SK-N-SH (cell line): Measurements from ENCODE around the gene RARS1. TPM values are rescaled to one million over a fixed set of nuclear protein-coding genes. Genes with fewer than 3 reads are reported as not detected.

Experiments used
- CTCF ChIA-PET: fragments of 300-600, 350-600 bp; formaldehyde crosslinking; extraction: SDS; loops from one replicate; lab custom pipeline; 2021; lab: Yijun Ruan, JAX
- POLR2A ChIA-PET: fragments of 350-600 bp; sonication (Branson Sonifier 250); formaldehyde crosslinking; extraction: SDS; loops from one replicate; lab custom pipeline; 2020; ENCODE audit warnings: antibody characterized with exemption, inconsistent platforms; lab: Yijun Ruan, JAX
- DNase-seq: peaks from one replicate; pipeline ENCODE4 v3.0.0; 2012
- H2AFZ ChIP-seq: fragments of 200-600 bp; sonication (generic); 2 replicates; pipeline ENCODE4 v1.8.1; 2016; ENCODE audit warnings: antibody characterized with exemption, mild to moderate bottlenecking, low read depth
- H3F3A ChIP-seq: fragments of 200-600 bp; sonication (generic); replicated peaks from 2 replicates; pipeline ENCODE3; 2016; ENCODE audit warnings: antibody characterized with exemption, mild to moderate bottlenecking; ENCODE audit not compliant: insufficient read depth
- H3K27ac ChIP-seq, 2 experiments: fragments of 200-500 bp in 1 of 2; fragments of 200-600 bp in 1 of 2; sonication (Bioruptor generic) in 1 of 2; sonication (generic), shearing (Covaris generic) in 1 of 2; 2 replicates each; pipeline versions ENCODE4 v1.5.1 to v1.6.1; 2014 to 2016; ENCODE audit warnings: low read depth in 2 of 2, inconsistent platforms in 1 of 2, low read length in 1 of 2, mild to moderate bottlenecking in 1 of 2, mixed read lengths in 1 of 2
- H3K27me3 ChIP-seq: fragments of 200-600 bp; sonication (generic), shearing (Covaris generic); 2 replicates; pipeline ENCODE4 v1.6.1; 2016; ENCODE audit warnings: mixed run types; ENCODE audit not compliant: insufficient read depth
- H3K36me3 ChIP-seq, 2 experiments: fragments of 200-500 bp in 1 of 2; fragments of 200-600 bp in 1 of 2; sonication (Bioruptor generic) in 1 of 2; sonication (generic) in 1 of 2; replicated peaks in 1 of 2; 2 replicates each; pipeline versions ENCODE3 to v1.5.1; 2014 to 2016; ENCODE audit warnings: low read length in 1 of 2, mild to moderate bottlenecking in 1 of 2; ENCODE audit not compliant: insufficient read depth in 2 of 2, control insufficient read depth in 1 of 2
- H3K4me1 ChIP-seq, 2 experiments: fragments of 200-500 bp in 1 of 2; fragments of 200-600 bp in 1 of 2; sonication (Bioruptor generic) in 1 of 2; sonication (generic), shearing (Covaris generic) in 1 of 2; 2 replicates each; pipeline versions ENCODE4 v1.5.1 to v1.6.1; 2014 to 2016; ENCODE audit warnings: low read depth in 1 of 2, low read length in 1 of 2, mixed run types in 1 of 2; ENCODE audit not compliant: insufficient read depth in 2 of 2, control insufficient read depth in 1 of 2
- H3K4me2 ChIP-seq: fragments of 200-600 bp; sonication (generic), shearing (Covaris generic); 2 replicates; pipeline ENCODE4 v1.6.1; 2017; ENCODE audit warnings: mixed run types
- H3K4me3 ChIP-seq, 2 experiments: fragments of 200-500 bp in 1 of 2; fragments of 200-600 bp in 1 of 2; sonication (Bioruptor generic) in 1 of 2; sonication (generic), shearing (Covaris generic) in 1 of 2; 2 replicates each; pipeline versions ENCODE4 v1.5.1 to v1.8.1; 2014 to 2016; ENCODE audit warnings: low read depth in 2 of 2, inconsistent platforms in 1 of 2, low read length in 1 of 2, mild to moderate bottlenecking in 1 of 2, mixed read lengths in 1 of 2, moderate library complexity in 1 of 2
- H3K79me2 ChIP-seq: fragments of 200-600 bp; sonication (generic); 2 replicates; pipeline ENCODE4 v1.8.1; 2017; ENCODE audit warnings: mild to moderate bottlenecking; ENCODE audit not compliant: insufficient read depth
- H3K9ac ChIP-seq: fragments of 200-600 bp; sonication (generic); 2 replicates; pipeline ENCODE4 v1.6.1; 2017; ENCODE audit warnings: mixed run types
- H3K9me2 ChIP-seq: fragments of 200-600 bp; sonication (generic); 2 replicates; pipeline ENCODE4 v1.6.1; 2017; ENCODE audit warnings: mixed run types
- H3K9me3 ChIP-seq: fragments of 200-600 bp; sonication (generic); 2 replicates; pipeline ENCODE4 v1.6.1; 2017; ENCODE audit warnings: mixed run types, mild to moderate bottlenecking, moderate library complexity
- H4K20me1 ChIP-seq: fragments of 200-600 bp; sonication (generic); 2 replicates; pipeline ENCODE4 v1.6.1; 2017; ENCODE audit warnings: mild to moderate bottlenecking, mixed run types; ENCODE audit not compliant: insufficient read depth
- ELF1 ChIP-seq: IDR thresholded peaks from 2 replicates; pipeline ENCODE4 v1.4.0; 2012
- EP300 ChIP-seq, 2 experiments: IDR thresholded peaks; 2 replicates each; pipeline versions ENCODE4 v1.4.0 to v1.6.1; 2012; ENCODE audit warnings: borderline replicate concordance in 1 of 2, low read depth in 1 of 2, low read length in 1 of 2
- EZH2phosphoT487 ChIP-seq: fragments of 200-600 bp; sonication (generic); IDR thresholded peaks from 2 replicates; pipeline ENCODE4 v1.6.1; 2017; ENCODE audit warnings: low read depth, mixed run types, mild to moderate bottlenecking, antibody characterized with exemption, moderate library complexity, borderline replicate concordance
- FOXJ3 ChIP-seq: sonication (generic); formaldehyde crosslinking; IDR thresholded peaks from 2 replicates; pipeline ENCODE4 v1.5.1; 2020; ENCODE audit warnings: mild to moderate bottlenecking, missing genetic modification reagents
- FOXM1 ChIP-seq: IDR thresholded peaks from 2 replicates; pipeline ENCODE4 v1.4.0; 2012; ENCODE audit warnings: low read depth, mild to moderate bottlenecking
- GABPA ChIP-seq: IDR thresholded peaks from 2 replicates; pipeline ENCODE4 v1.4.0; 2012; ENCODE audit warnings: low read depth, mild to moderate bottlenecking
- MXI1 ChIP-seq: IDR thresholded peaks from 2 replicates; pipeline ENCODE4 v1.6.1; 2012; ENCODE audit warnings: mild to moderate bottlenecking, low read depth, low read length, improper control_type of control experiment
- NFIC ChIP-seq: IDR thresholded peaks from 2 replicates; pipeline ENCODE4 v1.4.0; 2012; ENCODE audit warnings: borderline replicate concordance
- POLR2AphosphoS5 ChIP-seq: IDR thresholded peaks from 2 replicates; pipeline ENCODE4 v1.6.1; 2012; ENCODE audit warnings: low read depth, low read length
- RCOR1 ChIP-seq: fragments of 150-350 bp; IDR thresholded peaks from 2 replicates; pipeline ENCODE4 v1.6.1; 2017; ENCODE audit warnings: antibody characterized with exemption, low read length
- RFX5 ChIP-seq: IDR thresholded peaks from 2 replicates; pipeline ENCODE4 v1.6.1; 2012; ENCODE audit warnings: mild to moderate bottlenecking, improper control_type of control experiment, low read length
- TCF12 ChIP-seq: IDR thresholded peaks from 2 replicates; pipeline ENCODE4 v1.4.0; 2012
- TEAD4 ChIP-seq: IDR thresholded peaks from 2 replicates; pipeline ENCODE4 v1.4.0; 2012; ENCODE audit warnings: mild to moderate bottlenecking, borderline replicate concordance; ENCODE audit not compliant: insufficient read depth
- WGBS: methylation state at CpG from one replicate; pipeline ENCODE4 v1.1.6; 2017; ENCODE audit warnings: low lambda C conversion rate; 5-methylcytosine and 5-hydroxymethylcytosine counted together
- polyA plus RNA-seq, 3 experiments: library from polyadenylated mRNA; depleted of rRNA; stranded (reverse); fragments of >200 nt; gene quantifications; 2 replicates each; pipeline ENCODE4 v1.2.3, GENCODE V29; 2012
- TF ChIP-seq, protein P1 (sequence below): fragments of 150-350 bp; IDR thresholded peaks from 2 replicates; pipeline ENCODE4 v1.6.1; 2017; ENCODE audit warnings: antibody characterized with exemption, low read length, low read depth, borderline replicate concordance
- TF ChIP-seq, protein P2 (sequence below): fragments of 150-350 bp; IDR thresholded peaks from 2 replicates; pipeline ENCODE4 v1.6.1; 2016; ENCODE audit warnings: mild to moderate bottlenecking, low read depth, low read length
- TF ChIP-seq, protein P3 (sequence below): IDR thresholded peaks from 2 replicates; pipeline ENCODE4 v1.4.0; 2012; ENCODE audit warnings: low read depth
- TF ChIP-seq, protein P4 (sequence below): IDR thresholded peaks from 2 replicates; pipeline ENCODE4 v1.6.1; 2012; ENCODE audit warnings: mild to moderate bottlenecking, low read depth, low read length, moderate library complexity
- TF ChIP-seq, protein P5 (sequence below): IDR thresholded peaks from 2 replicates; pipeline ENCODE4; 2012

RARS1 gene
- polyA plus RNA-seq, 1 of the 3 experiments (the other 2 are of a cell fraction): 53.5 TPM

DNA sequence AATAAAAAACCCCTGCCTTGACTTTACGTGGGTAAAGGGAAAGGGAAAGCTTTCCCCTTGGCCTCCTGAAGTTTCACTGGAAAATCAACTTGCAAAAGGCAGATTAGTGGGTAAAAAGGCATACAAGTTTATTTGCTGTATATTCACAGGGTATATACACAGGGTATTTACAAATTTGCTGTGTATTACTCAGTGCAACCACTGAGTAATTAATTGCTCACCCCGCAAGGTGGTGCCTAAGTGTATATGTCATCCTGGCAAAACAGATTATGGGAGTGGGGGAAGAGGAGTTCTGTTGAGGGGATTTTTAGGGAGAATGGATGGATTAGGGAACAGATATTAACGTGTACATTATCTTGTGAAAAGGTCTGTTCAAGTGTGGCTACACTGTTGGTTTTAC, 7.1 kb upstream of the RARS1 start:
- Histone ChIP-seq H2AFZ (no peak overlapping the region), H3F3A (no peaks in the 10 kb centered on the region), H4K20me1 (no peaks in the 10 kb centered on the region), H3K4me2 (no peak overlapping the region), H3K9me3 (no peaks in the 10 kb centered on the region), H3K36me3 (no peaks in the 10 kb centered on the region), H3K79me2 (no peaks in the 10 kb centered on the region), H3K27me3 (no peaks in the 10 kb centered on the region), H3K4me1 (peaks cover 0 to 8% of the 10 kb centered on the region in 2 experiments; a peak in 1 of 4 replicates), H3K27ac (no peak overlapping the region), H3K9me2 (no peaks in the 10 kb centered on the region), H3K9ac (no peak overlapping the region), H3K4me3 (no peak overlapping the region)
- 90% methylated on average over 3 of the region's 3 CpGs for WGBS
- ChIA-PET CTCF (no interaction called here), POLR2A (no interaction called here)
- TF ChIP-seq EZH2phosphoT487 (no peak), NFIC (no peak), RFX5 (no peak), FOXM1 (no peak), EP300 (IDR thresholded peaks at IDR 0.05; ENCODE audit: borderline replicate concordance in 1 of 2, low read depth in 1 of 2, low read length in 1 of 2) (no peak), RCOR1 (no peak), GABPA (no peak), FOXJ3 (CRISPR knock-in tag) (no peak), MXI1 (no peak), ELF1 (no peak), POLR2AphosphoS5 (no peak), TEAD4 (no peak), TCF12 (no peak)
- TF ChIP-seq, protein P1, sequence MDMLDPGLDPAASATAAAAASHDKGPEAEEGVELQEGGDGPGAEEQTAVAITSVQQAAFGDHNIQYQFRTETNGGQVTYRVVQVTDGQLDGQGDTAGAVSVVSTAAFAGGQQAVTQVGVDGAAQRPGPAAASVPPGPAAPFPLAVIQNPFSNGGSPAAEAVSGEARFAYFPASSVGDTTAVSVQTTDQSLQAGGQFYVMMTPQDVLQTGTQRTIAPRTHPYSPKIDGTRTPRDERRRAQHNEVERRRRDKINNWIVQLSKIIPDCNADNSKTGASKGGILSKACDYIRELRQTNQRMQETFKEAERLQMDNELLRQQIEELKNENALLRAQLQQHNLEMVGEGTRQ: no peak
- TF ChIP-seq, protein P2, sequence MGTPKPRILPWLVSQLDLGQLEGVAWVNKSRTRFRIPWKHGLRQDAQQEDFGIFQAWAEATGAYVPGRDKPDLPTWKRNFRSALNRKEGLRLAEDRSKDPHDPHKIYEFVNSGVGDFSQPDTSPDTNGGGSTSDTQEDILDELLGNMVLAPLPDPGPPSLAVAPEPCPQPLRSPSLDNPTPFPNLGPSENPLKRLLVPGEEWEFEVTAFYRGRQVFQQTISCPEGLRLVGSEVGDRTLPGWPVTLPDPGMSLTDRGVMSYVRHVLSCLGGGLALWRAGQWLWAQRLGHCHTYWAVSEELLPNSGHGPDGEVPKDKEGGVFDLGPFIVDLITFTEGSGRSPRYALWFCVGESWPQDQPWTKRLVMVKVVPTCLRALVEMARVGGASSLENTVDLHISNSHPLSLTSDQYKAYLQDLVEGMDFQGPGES: no peak
- TF ChIP-seq, protein P3, sequence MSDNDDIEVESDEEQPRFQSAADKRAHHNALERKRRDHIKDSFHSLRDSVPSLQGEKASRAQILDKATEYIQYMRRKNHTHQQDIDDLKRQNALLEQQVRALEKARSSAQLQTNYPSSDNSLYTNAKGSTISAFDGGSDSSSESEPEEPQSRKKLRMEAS: no peak
- TF ChIP-seq, protein P4, sequence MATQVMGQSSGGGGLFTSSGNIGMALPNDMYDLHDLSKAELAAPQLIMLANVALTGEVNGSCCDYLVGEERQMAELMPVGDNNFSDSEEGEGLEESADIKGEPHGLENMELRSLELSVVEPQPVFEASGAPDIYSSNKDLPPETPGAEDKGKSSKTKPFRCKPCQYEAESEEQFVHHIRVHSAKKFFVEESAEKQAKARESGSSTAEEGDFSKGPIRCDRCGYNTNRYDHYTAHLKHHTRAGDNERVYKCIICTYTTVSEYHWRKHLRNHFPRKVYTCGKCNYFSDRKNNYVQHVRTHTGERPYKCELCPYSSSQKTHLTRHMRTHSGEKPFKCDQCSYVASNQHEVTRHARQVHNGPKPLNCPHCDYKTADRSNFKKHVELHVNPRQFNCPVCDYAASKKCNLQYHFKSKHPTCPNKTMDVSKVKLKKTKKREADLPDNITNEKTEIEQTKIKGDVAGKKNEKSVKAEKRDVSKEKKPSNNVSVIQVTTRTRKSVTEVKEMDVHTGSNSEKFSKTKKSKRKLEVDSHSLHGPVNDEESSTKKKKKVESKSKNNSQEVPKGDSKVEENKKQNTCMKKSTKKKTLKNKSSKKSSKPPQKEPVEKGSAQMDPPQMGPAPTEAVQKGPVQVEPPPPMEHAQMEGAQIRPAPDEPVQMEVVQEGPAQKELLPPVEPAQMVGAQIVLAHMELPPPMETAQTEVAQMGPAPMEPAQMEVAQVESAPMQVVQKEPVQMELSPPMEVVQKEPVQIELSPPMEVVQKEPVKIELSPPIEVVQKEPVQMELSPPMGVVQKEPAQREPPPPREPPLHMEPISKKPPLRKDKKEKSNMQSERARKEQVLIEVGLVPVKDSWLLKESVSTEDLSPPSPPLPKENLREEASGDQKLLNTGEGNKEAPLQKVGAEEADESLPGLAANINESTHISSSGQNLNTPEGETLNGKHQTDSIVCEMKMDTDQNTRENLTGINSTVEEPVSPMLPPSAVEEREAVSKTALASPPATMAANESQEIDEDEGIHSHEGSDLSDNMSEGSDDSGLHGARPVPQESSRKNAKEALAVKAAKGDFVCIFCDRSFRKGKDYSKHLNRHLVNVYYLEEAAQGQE: no peak
- TF ChIP-seq, protein P5, sequence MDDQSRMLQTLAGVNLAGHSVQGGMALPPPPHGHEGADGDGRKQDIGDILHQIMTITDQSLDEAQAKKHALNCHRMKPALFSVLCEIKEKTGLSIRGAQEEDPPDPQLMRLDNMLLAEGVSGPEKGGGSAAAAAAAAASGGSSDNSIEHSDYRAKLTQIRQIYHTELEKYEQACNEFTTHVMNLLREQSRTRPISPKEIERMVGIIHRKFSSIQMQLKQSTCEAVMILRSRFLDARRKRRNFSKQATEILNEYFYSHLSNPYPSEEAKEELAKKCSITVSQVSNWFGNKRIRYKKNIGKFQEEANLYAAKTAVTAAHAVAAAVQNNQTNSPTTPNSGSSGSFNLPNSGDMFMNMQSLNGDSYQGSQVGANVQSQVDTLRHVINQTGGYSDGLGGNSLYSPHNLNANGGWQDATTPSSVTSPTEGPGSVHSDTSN: no peak
- DNase-seq: no peak
